ENCODE measurements around the gene ANAPC1. TPM values are rescaled to one million over a fixed set of nuclear protein-coding genes. Genes with fewer than 3 reads are reported as not detected.
"Not testable (repeated sequence)": the region's sequence is repeated elsewhere in the genome, so short reads cannot be mapped to it uniquely, and the experiment has no call there.

ANAPC1 gene
- total RNA-seq, 1 experiment from 2014 or later, result 36.4 TPM

GRCh38 chr2:111905990-111906735 lies 22.2 kb upstream of the ANAPC1 start:
- DNase-seq (ENCODE audit: low spot score), result peak; percentile 57

- DNase-seq (ENCODE audit: low spot score), result not testable (repeated sequence)
Measured at GRCh38 chr2:111905475-111905869, 21.5 kb upstream of the ANAPC1 start.

GRCh38 chr2:111904726-111905474 lies 20.9 kb upstream of the ANAPC1 start:
- DNase-seq (ENCODE audit: low spot score), result no peak

- DNase-seq (ENCODE audit: low spot score), result no peak
Measured at GRCh38 chr2:111903930-111904439, 20.0 kb upstream of the ANAPC1 start.

- no peak for DNase-seq (ENCODE audit: low spot score)
Measured at GRCh38 chr2:111903516-111903915, 19.5 kb upstream of the ANAPC1 start.

- DNase-seq (ENCODE audit: low spot score), result peak; percentile 32
Measured at GRCh38 chr2:111900859-111901258, 16.9 kb upstream of the ANAPC1 start.

GRCh38 chr2:111898703-111899514 lies 14.9 kb upstream of the ANAPC1 start:
- DNase-seq (ENCODE audit: low spot score), result no peak

GRCh38 chr2:111897924-111898702 lies 14.1 kb upstream of the ANAPC1 start, which contains the start of gene MERTK:
Gene MERTK, plus strand, starts transcription at chr2:111898607. Its CDS starts 129 bp downstream, at chr2:111898736.
- peak; percentile 39 for DNase-seq (ENCODE audit: low spot score)

- no peak for DNase-seq (ENCODE audit: low spot score)
Measured at GRCh38 chr2:111897630-111897923, 13.6 kb upstream of the ANAPC1 start.

- no peak for DNase-seq (ENCODE audit: low spot score)
Measured at GRCh38 chr2:111896576-111896975, 12.6 kb upstream of the ANAPC1 start.

- DNase-seq (ENCODE audit: low spot score), result no peak
Measured at GRCh38 chr2:111896024-111896423, 12.0 kb upstream of the ANAPC1 start.

GRCh38 chr2:111884592-111884964 lies 585 bp upstream of the ANAPC1 start:
- DNase-seq (ENCODE audit: low spot score), result no peak

- DNase-seq (ENCODE audit: low spot score), result not testable (repeated sequence)
Measured at GRCh38 chr2:111872806-111873205, 11.2 kb downstream of the ANAPC1 start.

GRCh38 chr2:111865124-111865523 lies 18.9 kb downstream of the ANAPC1 start:
- DNase-seq (ENCODE audit: low spot score), result not testable (repeated sequence)

GRCh38 chr2:111860005-111860404 lies 24.0 kb downstream of the ANAPC1 start:
- not testable (repeated sequence) for DNase-seq (ENCODE audit: low spot score)

GRCh38 chr2:111852544-111852943 lies 31.4 kb downstream of the ANAPC1 start:
- not testable (repeated sequence) for DNase-seq (ENCODE audit: low spot score)

GRCh38 chr2:111850646-111851045 lies 33.3 kb downstream of the ANAPC1 start:
- DNase-seq (ENCODE audit: low spot score), result peak; percentile 3

GRCh38 chr2:111839625-111840282 lies 44.2 kb downstream of the ANAPC1 start:
- not testable (repeated sequence) for DNase-seq (ENCODE audit: low spot score)

- not testable (repeated sequence) for DNase-seq (ENCODE audit: low spot score)
Measured at GRCh38 chr2:111838992-111839391, 45.0 kb downstream of the ANAPC1 start.

GRCh38 chr2:111834221-111834620 lies 49.8 kb downstream of the ANAPC1 start:
- not testable (repeated sequence) for DNase-seq (ENCODE audit: low spot score)

GRCh38 chr2:111830479-111830878 lies 53.5 kb downstream of the ANAPC1 start:
- DNase-seq (ENCODE audit: low spot score), result not testable (repeated sequence)

Measured in H4 (cell line).